ENCODE results near the gene CDH13.

- no peak for TF ChIP-seq CTCF (IDR thresholded peaks at IDR 0.05)
- TF ChIP-seq ZFX (IDR thresholded peaks at IDR 0.05; ENCODE audit: borderline replicate concordance), result no peak
Observed at GRCh38 chr16:83623892-83624291, 997.1 kb downstream of the CDH13 start.
